GM12878 (cell line): ENCODE results near the gene DOK1. TPM values are rescaled to one million over a fixed set of nuclear protein-coding genes. Genes with fewer than 3 reads are reported as not detected.

Source experiments
- ATF3 ChIP-seq: IDR thresholded peaks from 2 replicates; pipeline ENCODE4 v1.6.1; 2011; ENCODE audit warnings: low read depth, mild to moderate bottlenecking, low read length, moderate library complexity, borderline replicate concordance; ENCODE audit errors: extremely low read depth
- CREB1 ChIP-seq: IDR thresholded peaks from 2 replicates; pipeline ENCODE4 v1.6.1; 2012; ENCODE audit warnings: low read depth, mild to moderate bottlenecking, inconsistent platforms
- E2F8 ChIP-seq: fragments of 450-650 bp; IDR thresholded peaks from 2 replicates; pipeline ENCODE4 v1.6.1; 2018; ENCODE audit warnings: mild to moderate bottlenecking, low read depth, moderate library complexity; ENCODE audit not compliant: partially characterized antibody
- EZH2 ChIP-seq: IDR thresholded peaks from 2 replicates; pipeline ENCODE4 v1.6.1; 2012; ENCODE audit warnings: low read depth, mild to moderate bottlenecking, control low read depth, inconsistent platforms, low read length, borderline replicate concordance; ENCODE audit not compliant: control insufficient read depth
- HCFC1 ChIP-seq: fragments of 150-350 bp; IDR thresholded peaks from 2 replicates; pipeline ENCODE4 v1.6.1; 2014; ENCODE audit warnings: low read length
- HDAC2 ChIP-seq: fragments of 200-600 bp; sonication (generic); IDR thresholded peaks from 2 replicates; pipeline ENCODE4 v1.6.1; 2017
- MEF2B ChIP-seq: fragments of 450-650 bp; IDR thresholded peaks from 2 replicates; pipeline ENCODE4 v1.6.1; 2018; ENCODE audit warnings: mild to moderate bottlenecking, moderate library complexity; ENCODE audit not compliant: partially characterized antibody, poor library complexity, severe bottlenecking
- MLLT1 ChIP-seq: fragments of 450-650 bp; IDR thresholded peaks from 2 replicates; pipeline ENCODE4 v1.6.1; 2016; ENCODE audit warnings: mild to moderate bottlenecking
- NFXL1 ChIP-seq: fragments of 450-650 bp; IDR thresholded peaks from 2 replicates; pipeline ENCODE4 v1.6.1; 2017; ENCODE audit warnings: antibody characterized with exemption, mild to moderate bottlenecking, borderline replicate concordance
- NRF1 ChIP-seq: conservative IDR thresholded peaks from 2 replicates; pipeline ENCODE4 v1.6.1; 2011; ENCODE audit warnings: mild to moderate bottlenecking, low read depth, low read length, improper control_type of control experiment
- POLR2AphosphoS5 ChIP-seq: IDR thresholded peaks from 2 replicates; pipeline ENCODE4 v1.6.1; 2011; ENCODE audit warnings: mild to moderate bottlenecking, low read length, inconsistent platforms
- RAD21 ChIP-seq: IDR thresholded peaks from 2 replicates; pipeline ENCODE4 v1.6.1; 2011; ENCODE audit warnings: mild to moderate bottlenecking, low read depth, low read length, moderate library complexity; ENCODE audit not compliant: insufficient read depth
- SKIL ChIP-seq: fragments of 450-650 bp; IDR thresholded peaks from 2 replicates; pipeline ENCODE4 v1.6.1; 2017; ENCODE audit warnings: mild to moderate bottlenecking, low read depth, inconsistent platforms; ENCODE audit not compliant: poor library complexity, severe bottlenecking
- TAF1 ChIP-seq: IDR thresholded peaks from 2 replicates; pipeline ENCODE4 v1.6.1; 2011; ENCODE audit warnings: mild to moderate bottlenecking, low read depth, low read length, borderline replicate concordance
- TCF12 ChIP-seq: IDR thresholded peaks from 2 replicates; pipeline ENCODE4 v1.6.1; 2011; ENCODE audit warnings: low read depth, mild to moderate bottlenecking, low read length
- USF1 ChIP-seq: IDR thresholded peaks from 2 replicates; pipeline ENCODE4 v1.6.1; 2011; ENCODE audit warnings: borderline replicate concordance, low read depth, mild to moderate bottlenecking, moderate library complexity, mixed read lengths, low read length; ENCODE audit not compliant: insufficient read depth; ENCODE audit errors: extremely low read length
- WRNIP1 ChIP-seq: IDR thresholded peaks from 2 replicates; pipeline ENCODE4 v1.6.1; 2011; ENCODE audit warnings: low read depth, low read length, improper control_type of control experiment, borderline replicate concordance
- ZNF274 ChIP-seq: IDR thresholded peaks from one replicate; pipeline ENCODE4 v1.8.0; 2011; ENCODE audit not compliant: insufficient read length, insufficient read depth
- ZNF622 ChIP-seq: fragments of 450-650 bp; IDR thresholded peaks from 2 replicates; pipeline ENCODE4 v1.6.1; 2017; ENCODE audit warnings: mild to moderate bottlenecking, inconsistent platforms
- polyA plus RNA-seq, 11 experiments: library from polyadenylated mRNA; depleted of rRNA in 4 of 11; unstranded in 6 of 11; stranded (reverse) in 5 of 11; fragments of >200 nt; fragmentation: Nextera tagmentation in 4 of 11; fragmentation: Illumina TruSeq in 1 of 11; extraction: Ambion mirVana in 4 of 11; extraction: Trizol in 1 of 11; gene quantifications; 1 replicate in 1 of 11; 2 replicates in 10 of 11; pipeline versions ENCODE4 v1.2.1 to v1.2.3, GENCODE V29; 2011 to 2016; ENCODE audit warnings: inconsistent platforms in 2 of 11, missing spikeins in 2 of 11, low read depth in 1 of 11
- total RNA-seq, 4 experiments: library from RNA; depleted of rRNA in 3 of 4; stranded (reverse); fragments of >200 nt in 3 of 4; fragmentation: Illumina TruSeq in 1 of 4; extraction: Trizol in 1 of 4; gene quantifications; 2 replicates each; pipeline versions ENCODE4 v1.2.1 to v1.2.3, GENCODE V29; 2013 to 2021

DOK1 gene
- total and polyA plus RNA-seq, 10 of the 15 experiments (the other 5 are each of a cell fraction or from before 2014, with no cell fraction given), result 1.4 to 104 (median 59.7) TPM

- TF ChIP-seq NRF1 (no peak), RAD21 (0 out of 2 replicates have a peak, but pooled peaks have one; percentile 18), MLLT1 (no peak), E2F8 (no peak), SKIL (no peak), WRNIP1 (no peak), ATF3 (no peak), ZNF274 (no peak), MEF2B (no peak), TCF12 (no peak), CREB1 (no peak), HDAC2 (no peak), NFXL1 (no peak), EZH2 (no peak), HCFC1 (no peak), USF1 (no peak), TAF1 (no peak), POLR2AphosphoS5 (no peak), ZNF622 (no peak)
These were observed 29.6 kb downstream of the DOK1 start (continued) for GRCh38 chr2:74584088-74584645.
